Keratinocyte (primary cell): ENCODE data around the gene CLC. TPM values are rescaled to one million over a fixed set of nuclear protein-coding genes. Genes with fewer than 3 reads are reported as not detected.
"Not testable (repeated sequence)": the region's sequence is repeated elsewhere in the genome, so short reads cannot be mapped to it uniquely, and the experiment has no call there.

Experiments used
- DNase-seq: peaks from one replicate; pipeline ENCODE4 v3.0.0-alpha.2; 2011; ENCODE audit warnings: low read depth, missing footprints, low spot score
- FAIRE-seq: peaks from 2 replicates; lab custom pipeline; 2011; peaks lifted over from hg19 to GRCh38; lab: Jason Lieb, UNC
- H2AFZ ChIP-seq: 2 replicates; pipeline ENCODE4 v1.6.0; 2012; ENCODE audit warnings: low read length, control low read depth, inconsistent platforms; ENCODE audit not compliant: control insufficient read depth
- H3K27ac ChIP-seq: 2 replicates; pipeline ENCODE4 v1.5.1; 2011; ENCODE audit warnings: low read length; ENCODE audit not compliant: control insufficient read depth, insufficient read depth
- H3K27me3 ChIP-seq: 3 replicates; pipeline ENCODE4 v1.6.0; 2011; ENCODE audit warnings: low read length; ENCODE audit not compliant: control insufficient read depth, insufficient read depth; ENCODE audit errors: extremely low read depth
- H3K36me3 ChIP-seq, 2 experiments: 2 replicates in 1 of 2; 3 replicates in 1 of 2; pipeline ENCODE4 v1.5.1; 2011; ENCODE audit warnings: low read length in 2 of 2, mild to moderate bottlenecking in 1 of 2; ENCODE audit not compliant: control insufficient read depth in 2 of 2, insufficient read depth in 2 of 2; ENCODE audit errors: extremely low read depth in 1 of 2
- H3K4me1 ChIP-seq: 3 replicates; pipeline ENCODE4 v1.5.1; 2011; ENCODE audit warnings: low read length; ENCODE audit not compliant: control insufficient read depth, insufficient read depth; ENCODE audit errors: extremely low read depth
- H3K4me2 ChIP-seq: 3 replicates; pipeline ENCODE4 v1.6.0; 2011; ENCODE audit warnings: low read depth, low read length; ENCODE audit not compliant: control insufficient read depth, insufficient read depth; ENCODE audit errors: extremely low read depth
- H3K4me3 ChIP-seq, 3 experiments: fragments of 200-600 bp in 1 of 3; sonication (generic) in 1 of 3; 2 replicates in 2 of 3; 3 replicates in 1 of 3; pipeline ENCODE4 v1.5.1; 2011 to 2016; ENCODE audit warnings: low read length in 3 of 3, mild to moderate bottlenecking in 3 of 3, control low read depth in 2 of 3, inconsistent platforms in 1 of 3, low read depth in 1 of 3, mixed read lengths in 1 of 3, mixed run types in 1 of 3, moderate library complexity in 1 of 3; ENCODE audit not compliant: control insufficient read depth in 2 of 3, insufficient read depth in 2 of 3; ENCODE audit errors: extremely low read depth in 1 of 3
- H3K79me2 ChIP-seq: 2 replicates; pipeline ENCODE4 v1.6.0; 2012; ENCODE audit warnings: low read length; ENCODE audit not compliant: control insufficient read depth, insufficient read depth
- H3K9ac ChIP-seq: 3 replicates; pipeline ENCODE4 v1.6.0; 2011; ENCODE audit warnings: low read length; ENCODE audit not compliant: control insufficient read depth, insufficient read depth; ENCODE audit errors: extremely low read depth
- H3K9me1 ChIP-seq: 3 replicates; pipeline ENCODE4 v1.6.0; 2011; ENCODE audit warnings: low read length; ENCODE audit not compliant: control insufficient read depth, insufficient read depth; ENCODE audit errors: extremely low read depth
- H3K9me3 ChIP-seq: 2 replicates; pipeline ENCODE4 v1.5.1; 2012; ENCODE audit warnings: low read depth, low read length; ENCODE audit not compliant: control insufficient read depth
- H4K20me1 ChIP-seq: 3 replicates; pipeline ENCODE4 v1.6.0; 2011; ENCODE audit warnings: low read length; ENCODE audit not compliant: control insufficient read depth, insufficient read depth; ENCODE audit errors: extremely low read depth
- EZH2 ChIP-seq: IDR thresholded peaks from one replicate; pipeline ENCODE4 v1.6.1; 2012; ENCODE audit warnings: inconsistent platforms, mild to moderate bottlenecking, low read length, moderate library complexity
- dilution Hi-C: fragments of 300-500 bp; cut with MboI; formaldehyde crosslinking; loops from one replicate; pipeline ENCODE4 v1.7.0; 2020; ENCODE audit warnings: low sequenced_read_pairs; ENCODE audit not compliant: extremely low pct_ligation_motif_present
- polyA plus RNA-seq, 5 experiments: library from polyadenylated mRNA; depleted of rRNA in 3 of 5; stranded (reverse) in 3 of 5; stranded (forward) in 1 of 5; unstranded in 1 of 5; fragments of >200 nt; gene quantifications; 1 replicate in 1 of 5; 2 replicates in 3 of 5; 3 replicates in 1 of 5; pipeline versions ENCODE4 v1.2.1 to v1.2.3, GENCODE V29; 2011 to 2012; ENCODE audit warnings: missing spikeins in 2 of 5, low read depth in 1 of 5, low replicate concordance in 1 of 5
- TF ChIP-seq, protein P1 (sequence below), 3 experiments: IDR thresholded peaks in 1 of 3; conservative IDR thresholded peaks in 1 of 3; optimal IDR thresholded peaks in 1 of 3; 2 replicates in 2 of 3; 3 replicates in 1 of 3; pipeline versions ENCODE3 to v1.5.1; 2011; ENCODE audit warnings: low read length in 3 of 3, mild to moderate bottlenecking in 3 of 3, moderate library complexity in 2 of 3, control low read depth in 1 of 3, inconsistent platforms in 1 of 3; ENCODE audit not compliant: insufficient read depth in 2 of 3; ENCODE audit errors: extremely low read depth in 1 of 3

Gene CLC
- polyA plus RNA-seq, 1 donor (not counting 4 experiments of a cell fraction or from before 2014, with no cell fraction given), result not detected

DNA sequence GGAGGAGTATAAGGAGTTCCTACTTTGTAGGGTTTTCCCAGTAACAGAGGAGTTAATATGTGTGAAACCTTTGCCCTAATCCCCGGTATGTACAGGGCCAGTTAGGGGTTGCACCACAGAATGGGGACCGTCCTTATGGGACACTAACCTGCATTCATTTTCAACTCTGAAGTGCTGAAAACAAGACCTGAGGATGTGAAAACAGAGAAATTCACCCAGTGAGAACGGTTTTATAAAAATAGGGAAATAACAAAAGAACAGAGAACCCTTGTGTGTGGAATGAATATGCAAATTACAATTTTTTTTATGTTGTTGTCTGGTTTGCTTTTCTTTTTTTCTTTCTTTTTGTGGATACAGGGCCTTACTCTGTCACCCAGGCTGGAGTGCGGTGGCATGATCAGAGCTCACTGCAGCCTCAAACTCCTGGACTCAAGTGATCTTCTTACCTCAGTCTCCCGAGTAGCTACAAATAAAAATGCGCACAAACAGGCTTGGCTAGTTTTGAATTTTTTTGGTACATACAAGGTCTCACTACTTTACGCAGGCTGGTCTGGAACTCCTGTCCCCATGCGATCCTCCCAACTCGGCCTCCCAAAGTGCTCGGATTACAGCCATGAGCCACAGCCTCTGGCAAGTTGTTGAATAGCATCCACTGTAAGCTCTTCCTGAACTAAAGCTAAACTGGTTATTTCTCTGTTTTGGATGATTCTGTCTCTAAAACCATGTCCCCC is 10.6 kb downstream of the CLC start:
- FAIRE-seq, result no peak
- no peak overlapping the region for H2AFZ ChIP-seq

DNA sequence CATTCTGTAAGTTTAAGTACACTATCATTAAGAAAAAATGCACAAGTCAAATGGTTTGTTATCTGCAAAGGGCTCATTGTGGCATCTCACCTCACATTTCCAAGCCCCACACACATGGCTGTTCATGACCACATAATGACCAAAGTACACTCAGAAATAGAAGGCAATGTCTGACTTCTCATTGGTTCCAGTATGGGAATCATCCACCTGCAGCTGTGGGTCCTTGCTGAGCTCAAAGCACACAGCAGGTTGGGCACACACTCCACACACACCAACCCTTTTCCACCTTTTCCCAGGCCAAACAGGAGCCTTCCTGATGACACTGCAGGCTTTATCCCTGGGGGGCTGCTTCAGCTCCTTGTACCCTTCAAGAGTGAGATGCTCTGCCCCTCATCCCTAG is 11.8 kb downstream of the CLC start:
- H3K79me2 ChIP-seq, result no peaks in the 10 kb centered on the region
- H3K27ac ChIP-seq, result no peak overlapping the region
- H3K4me1 ChIP-seq, result no peaks in the 10 kb centered on the region
- H2AFZ ChIP-seq, result no peak overlapping the region
- H3K9ac ChIP-seq, result no peak overlapping the region
- H3K4me3 ChIP-seq, result no peak overlapping the region
- H4K20me1 ChIP-seq, result no peaks in the 10 kb centered on the region
- H3K4me2 ChIP-seq, result no peak overlapping the region
- H3K9me3 ChIP-seq, result no peaks in the 10 kb centered on the region
- dilution Hi-C loops, result no loop called here
- FAIRE-seq, result no peak
- H3K9me1 ChIP-seq, result no peaks in the 10 kb centered on the region
- no peak for DNase-seq
- TF ChIP-seq, protein P1, sequence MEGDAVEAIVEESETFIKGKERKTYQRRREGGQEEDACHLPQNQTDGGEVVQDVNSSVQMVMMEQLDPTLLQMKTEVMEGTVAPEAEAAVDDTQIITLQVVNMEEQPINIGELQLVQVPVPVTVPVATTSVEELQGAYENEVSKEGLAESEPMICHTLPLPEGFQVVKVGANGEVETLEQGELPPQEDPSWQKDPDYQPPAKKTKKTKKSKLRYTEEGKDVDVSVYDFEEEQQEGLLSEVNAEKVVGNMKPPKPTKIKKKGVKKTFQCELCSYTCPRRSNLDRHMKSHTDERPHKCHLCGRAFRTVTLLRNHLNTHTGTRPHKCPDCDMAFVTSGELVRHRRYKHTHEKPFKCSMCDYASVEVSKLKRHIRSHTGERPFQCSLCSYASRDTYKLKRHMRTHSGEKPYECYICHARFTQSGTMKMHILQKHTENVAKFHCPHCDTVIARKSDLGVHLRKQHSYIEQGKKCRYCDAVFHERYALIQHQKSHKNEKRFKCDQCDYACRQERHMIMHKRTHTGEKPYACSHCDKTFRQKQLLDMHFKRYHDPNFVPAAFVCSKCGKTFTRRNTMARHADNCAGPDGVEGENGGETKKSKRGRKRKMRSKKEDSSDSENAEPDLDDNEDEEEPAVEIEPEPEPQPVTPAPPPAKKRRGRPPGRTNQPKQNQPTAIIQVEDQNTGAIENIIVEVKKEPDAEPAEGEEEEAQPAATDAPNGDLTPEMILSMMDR (optimal IDR thresholded peaks at IDR 0.05 in 1 of 3, IDR thresholded peaks at IDR 0.05 in 1 of 3, conservative IDR thresholded peaks at IDR 0.05 in 1 of 3; ENCODE audit: extremely low read depth in 1 of 3, insufficient read depth in 2 of 3, low read length in 3 of 3), result no peak
- no peak for TF ChIP-seq EZH2
- no peaks in the 10 kb centered on the region for H3K27me3 ChIP-seq
- no peaks in the 10 kb centered on the region for H3K36me3 ChIP-seq

More for the DNA sequence above, 10.6 kb downstream of the CLC start:
- Histone ChIP-seq H3K9me1 (no peaks in the 10 kb centered on the region), H3K9me3 (no peaks in the 10 kb centered on the region), H3K4me2 (no peak overlapping the region), H4K20me1 (no peaks in the 10 kb centered on the region), H3K27ac (no peak overlapping the region), H3K9ac (no peak overlapping the region), H3K27me3 (no peaks in the 10 kb centered on the region), H3K79me2 (no peaks in the 10 kb centered on the region), H3K36me3 (no peaks in the 10 kb centered on the region), H3K4me3 (no peak overlapping the region), H3K4me1 (no peaks in the 10 kb centered on the region)
- no peak for TF ChIP-seq EZH2
- TF ChIP-seq, protein P1 (optimal IDR thresholded peaks at IDR 0.05 in 1 of 3, IDR thresholded peaks at IDR 0.05 in 1 of 3, conservative IDR thresholded peaks at IDR 0.05 in 1 of 3; ENCODE audit: extremely low read depth in 1 of 3, insufficient read depth in 2 of 3, low read length in 3 of 3), result no peak
- DNase-seq, result no peak
- dilution Hi-C loops, result no loop called here

DNA sequence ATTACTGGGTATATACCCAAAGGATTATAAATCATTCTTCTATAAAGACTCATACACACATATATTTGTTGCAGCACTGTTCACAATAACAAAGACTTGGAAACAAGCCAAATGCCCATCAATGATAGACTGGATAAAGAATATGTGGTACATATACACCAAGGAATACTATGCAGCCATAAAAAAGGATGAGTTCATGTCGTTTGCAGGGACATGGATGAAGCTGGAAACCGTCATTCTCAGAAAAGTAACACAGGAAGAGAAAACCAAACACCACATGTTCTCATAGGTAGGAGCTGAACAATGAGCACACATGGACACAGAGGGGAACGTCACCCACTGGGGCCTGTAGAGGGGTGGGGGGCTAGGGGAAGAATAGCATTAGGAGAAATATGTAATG is 17.7 kb downstream of the CLC start:
- H4K20me1 ChIP-seq, H3K9me3 ChIP-seq, H3K9ac ChIP-seq, H2AFZ ChIP-seq, H3K4me2 ChIP-seq, DNase-seq, H3K4me3 ChIP-seq, H3K27me3 ChIP-seq, H3K27ac ChIP-seq, H3K4me1 ChIP-seq, dilution Hi-C loops, FAIRE-seq, H3K9me1 ChIP-seq, H3K36me3 ChIP-seq, H3K79me2 ChIP-seq: not testable (repeated sequence)
